HG03439 (cell line): ENCODE results near the gene DCUN1D2.
"Not testable (repeated sequence)": the region's sequence is repeated elsewhere in the genome, so short reads cannot be mapped to it uniquely, and the experiment has no call there.

Experiments used
- ATAC-seq: cut with Tn5 transposase; IDR thresholded peaks from one replicate; pipeline ENCODE4 v1.9.1; 2021; ENCODE audit warnings: mild to moderate bottlenecking, moderate library complexity; ENCODE audit not compliant: unreplicated experiment

DCUN1D2 gene

DNA sequence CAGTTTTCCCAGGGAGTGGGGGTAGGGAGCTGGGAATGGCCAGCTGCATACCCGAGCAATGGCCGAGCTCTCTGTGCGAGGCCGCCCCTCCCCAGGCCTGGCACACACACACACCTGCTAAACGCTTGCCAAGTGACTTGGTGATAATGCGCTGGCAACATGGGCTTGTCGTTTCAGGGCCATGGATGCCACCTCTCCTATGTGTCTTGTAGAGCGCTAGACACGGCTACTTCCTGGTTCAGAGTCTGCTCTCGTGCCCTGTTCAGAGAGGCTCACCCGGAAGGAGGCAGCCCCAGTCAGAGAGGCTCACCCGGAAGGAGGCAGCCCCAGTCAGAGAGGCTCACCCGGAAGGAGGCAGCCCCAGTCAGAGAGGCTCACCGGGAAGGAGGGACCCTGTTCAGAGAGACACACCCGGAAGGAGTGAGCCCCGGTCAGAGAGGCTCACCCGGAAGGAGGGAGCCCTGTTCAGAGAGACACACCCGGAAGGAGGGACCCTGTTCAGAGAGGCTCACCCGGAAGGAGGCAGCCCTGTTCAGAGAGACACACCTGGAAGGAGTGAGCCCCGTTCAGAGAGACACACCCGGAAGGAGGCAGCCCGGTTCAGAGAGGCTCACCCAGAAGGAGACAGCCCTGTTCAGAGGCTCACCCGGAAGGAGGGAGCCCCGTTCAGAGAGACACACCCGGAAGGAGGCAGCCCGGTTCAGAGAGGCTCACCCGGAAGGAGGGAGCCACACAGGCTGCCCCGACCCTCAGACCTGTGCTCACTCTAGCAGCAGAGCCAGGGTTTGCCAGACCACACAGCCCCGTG is 41.4 kb downstream of the DCUN1D2 start:
- ATAC-seq = no peak

DNA sequence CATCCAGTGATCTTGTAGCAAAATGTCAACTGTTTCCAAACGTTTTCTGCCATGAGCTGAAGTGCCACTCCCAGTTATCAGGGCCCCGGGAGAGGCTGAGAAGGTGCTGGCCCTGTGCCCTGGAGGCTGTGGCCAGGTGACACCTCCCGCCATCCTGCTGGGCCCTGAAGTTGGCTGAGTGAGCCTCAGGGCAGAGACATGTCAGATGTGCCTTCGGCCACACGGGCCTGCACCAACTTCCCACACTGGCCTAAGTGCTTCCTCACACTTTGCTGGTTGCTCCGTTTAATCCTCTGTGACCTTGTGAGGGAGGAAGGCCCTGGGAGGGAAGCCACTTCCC is 42.0 kb downstream of the DCUN1D2 start:
- ATAC-seq = no peak

DNA sequence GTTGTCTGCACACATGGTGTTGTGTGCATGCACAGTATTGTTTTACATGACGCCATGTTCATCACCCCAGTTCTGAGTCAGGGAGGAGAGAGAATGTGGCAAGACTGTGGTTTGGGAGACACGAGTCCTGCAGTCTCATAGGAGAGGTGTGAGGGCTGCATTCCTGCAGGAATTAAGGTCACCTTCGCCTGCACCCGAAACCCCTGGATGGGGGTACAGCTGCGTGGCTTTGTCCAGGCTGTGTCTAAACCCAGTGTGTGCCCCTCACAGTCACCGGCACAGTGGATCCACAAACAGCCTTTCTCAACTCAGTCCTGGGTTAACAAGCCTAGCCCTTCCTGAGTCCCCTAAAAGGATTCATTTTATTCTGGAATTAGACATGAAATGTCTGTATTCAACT is 42.9 kb downstream of the DCUN1D2 start:
- no peak for ATAC-seq

DNA sequence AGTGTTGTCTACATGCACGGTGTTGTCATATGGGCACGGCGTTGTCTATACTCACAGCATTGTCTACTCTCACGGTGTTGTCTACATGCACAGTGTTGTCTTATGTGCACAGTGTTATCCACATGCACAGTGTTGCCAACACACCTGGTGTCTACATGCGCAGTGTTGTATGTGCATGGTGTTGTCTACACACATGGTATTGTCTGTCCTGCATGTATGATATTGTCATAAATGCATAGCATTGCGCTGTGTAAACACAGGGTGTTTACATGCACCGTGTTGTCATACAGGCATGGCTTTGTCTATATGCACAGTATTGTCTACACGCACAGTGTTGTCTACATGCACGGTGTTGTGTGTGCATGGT is 44.0 kb downstream of the DCUN1D2 start:
- no peak for ATAC-seq

DNA sequence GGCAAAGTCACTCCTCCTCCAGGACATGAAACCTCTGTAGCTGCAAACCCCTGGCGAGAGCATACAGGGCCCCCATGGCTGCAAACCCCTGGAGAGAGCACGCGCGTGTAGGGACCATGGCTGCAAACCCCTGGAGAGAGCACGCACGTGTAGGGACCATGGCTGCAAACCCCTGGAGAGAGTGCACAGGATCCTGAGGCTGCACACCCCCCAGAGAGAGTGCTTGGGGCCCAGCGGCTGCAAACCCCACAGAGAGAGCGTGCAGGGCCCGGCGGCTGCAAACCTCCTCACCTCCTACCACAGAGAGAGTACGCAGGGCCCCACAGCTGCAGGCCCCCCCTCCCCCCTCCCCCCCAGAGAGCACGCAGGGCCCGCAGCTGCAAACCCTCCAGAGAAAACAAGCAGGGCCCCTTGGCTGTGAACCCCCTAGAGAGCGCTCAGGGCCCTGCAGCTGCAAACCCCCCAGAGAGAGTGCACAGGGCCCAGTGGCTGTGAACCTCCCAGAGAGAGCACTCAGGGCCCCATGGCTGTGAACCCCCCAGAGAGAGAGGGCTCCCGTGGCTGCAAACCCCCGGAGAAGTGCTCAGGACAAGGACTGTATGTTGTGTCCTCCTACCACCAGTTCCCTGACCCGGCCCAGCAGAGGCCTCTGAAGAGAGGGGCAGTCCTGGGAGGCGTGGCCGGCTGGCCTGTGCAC is 44.6 kb downstream of the DCUN1D2 start:
- no peak for ATAC-seq

DNA sequence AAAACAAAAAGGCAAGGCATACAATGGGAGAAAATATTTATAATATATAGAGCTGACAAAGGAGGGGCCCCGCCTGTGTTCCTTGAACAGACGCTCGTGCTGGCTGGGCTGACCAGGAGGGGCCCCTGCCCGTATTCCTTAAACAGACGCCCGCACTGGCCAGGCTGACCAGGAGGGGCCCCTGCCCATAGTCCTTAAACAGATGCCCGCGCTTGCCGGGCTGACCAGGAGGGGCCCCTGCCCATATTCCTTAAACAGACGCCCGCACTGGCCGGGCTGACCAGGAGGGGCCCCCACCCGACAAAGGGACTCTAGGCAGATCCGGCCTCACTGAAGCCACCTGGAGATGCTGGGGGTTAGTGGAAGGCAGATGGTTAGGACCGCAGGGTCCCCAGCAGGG is 46.5 kb downstream of the DCUN1D2 start:
- ATAC-seq = no peak

DNA sequence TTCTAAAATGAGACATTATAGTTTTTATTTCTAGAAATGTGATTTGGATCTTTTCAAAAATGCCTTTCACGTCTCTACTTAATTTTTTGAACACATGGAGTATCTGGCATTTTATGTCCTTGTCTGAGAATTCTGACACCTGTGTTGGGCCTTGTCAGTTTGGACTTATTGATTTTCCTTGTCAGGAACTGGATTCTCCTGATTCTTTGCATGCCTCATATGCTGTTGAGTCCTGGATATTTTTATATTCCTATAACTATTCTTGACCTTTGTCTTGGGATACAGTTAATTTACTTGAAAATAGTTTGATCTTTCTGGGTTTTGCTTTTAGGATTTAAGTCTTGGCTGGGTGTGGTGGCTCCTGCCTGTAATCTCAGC is 47.5 kb downstream of the DCUN1D2 start:
- no peak for ATAC-seq

DNA sequence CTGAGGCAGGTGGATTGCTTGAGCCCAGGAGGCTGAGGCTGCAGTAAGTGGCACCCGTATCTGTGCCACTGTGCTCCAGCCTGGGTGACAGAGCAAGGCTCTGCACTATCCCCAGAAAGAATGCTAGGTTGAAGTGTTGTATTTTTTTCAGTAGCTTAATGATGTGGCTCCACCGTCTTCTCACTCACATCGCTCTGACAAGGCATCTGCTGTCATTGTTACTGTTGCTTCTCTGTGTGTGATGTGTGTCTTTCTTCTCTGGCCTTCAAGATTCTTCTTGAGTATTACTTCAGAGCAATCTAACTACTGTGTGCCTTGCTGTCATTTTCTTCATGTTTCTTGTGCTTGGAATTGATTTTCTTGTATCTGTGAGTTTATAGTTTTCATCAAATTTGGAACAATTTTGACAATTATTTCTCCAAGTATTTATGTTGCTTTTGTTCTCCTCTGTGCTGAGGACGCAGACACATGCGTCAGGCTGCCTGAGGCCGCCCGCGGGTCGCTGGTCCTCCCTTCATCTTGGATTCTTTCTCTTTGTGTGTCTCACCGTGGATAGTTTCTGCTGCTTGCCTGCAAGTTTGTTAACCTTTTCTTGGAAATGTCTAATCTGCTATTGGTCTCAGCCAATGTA is 48.0 kb downstream of the DCUN1D2 start:
- no peak for ATAC-seq

DNA sequence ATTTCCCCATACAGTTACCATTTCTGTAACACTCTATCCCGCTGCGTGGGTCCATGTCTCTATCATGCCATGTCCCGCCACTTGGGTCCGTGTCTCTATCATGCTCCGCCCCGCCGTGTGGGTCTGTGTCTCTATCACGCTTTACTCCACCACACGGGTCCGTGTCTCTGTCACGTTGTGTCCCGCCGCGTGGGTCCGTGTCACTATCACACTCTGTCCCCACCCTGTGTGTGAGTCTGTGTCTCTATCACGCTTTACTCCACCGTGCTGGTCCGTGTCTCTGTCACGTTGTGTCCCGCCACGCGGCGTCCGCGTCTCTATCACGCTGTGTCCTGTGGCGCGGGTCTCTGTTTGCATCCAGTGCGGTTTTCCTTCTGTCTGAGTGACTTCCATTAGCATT is 48.9 kb downstream of the DCUN1D2 start:
- ATAC-seq = no peak

DNA sequence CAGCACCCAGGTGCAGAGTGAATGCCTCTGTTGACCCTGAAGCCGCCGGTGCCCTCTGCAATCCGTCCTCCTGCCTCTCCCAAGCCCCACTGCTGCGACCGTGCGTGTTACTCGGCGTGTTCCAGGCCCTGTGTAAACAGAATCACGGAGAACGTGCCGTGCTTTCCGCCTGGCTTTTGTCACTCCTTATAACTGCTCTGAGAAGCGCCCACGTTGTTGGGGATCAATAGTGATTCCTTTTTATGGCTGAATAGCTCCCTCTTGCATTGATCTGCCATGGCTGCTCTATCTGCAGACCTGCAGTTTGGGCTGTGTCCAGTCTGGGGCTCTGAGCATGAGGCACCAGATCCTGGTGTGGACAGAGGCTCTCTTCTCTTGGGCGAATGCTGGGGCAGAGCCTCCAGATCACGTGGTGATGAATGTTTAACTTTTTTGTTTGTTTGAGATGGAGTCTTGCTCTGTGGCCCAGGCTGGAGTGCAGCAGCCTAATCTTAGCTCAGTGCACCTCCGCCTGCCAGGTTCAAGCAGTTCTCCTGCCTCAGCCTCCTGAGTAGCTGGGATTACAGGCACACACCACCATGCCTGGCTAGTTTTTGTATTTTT is 53.0 kb downstream of the DCUN1D2 start:
- no peak for ATAC-seq

DNA sequence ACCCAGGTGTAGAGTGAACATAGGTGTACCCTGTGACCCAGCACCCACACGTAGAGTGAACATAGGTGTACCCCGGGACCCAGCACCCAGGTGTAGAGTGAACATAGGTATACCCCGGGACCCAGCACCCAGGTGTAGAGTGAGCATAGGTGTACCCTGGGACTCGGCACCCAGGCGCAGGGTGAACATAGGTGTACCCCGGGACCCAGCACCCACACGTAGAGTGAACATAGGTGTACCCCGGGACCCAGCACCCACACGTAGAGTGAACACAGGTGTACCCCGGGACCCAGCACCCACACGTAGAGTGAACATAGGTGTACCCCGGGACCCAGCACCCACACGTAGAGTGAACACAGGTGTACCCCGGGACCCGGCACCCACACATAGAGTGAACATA is 53.6 kb downstream of the DCUN1D2 start:
- not testable (repeated sequence) for ATAC-seq

DNA sequence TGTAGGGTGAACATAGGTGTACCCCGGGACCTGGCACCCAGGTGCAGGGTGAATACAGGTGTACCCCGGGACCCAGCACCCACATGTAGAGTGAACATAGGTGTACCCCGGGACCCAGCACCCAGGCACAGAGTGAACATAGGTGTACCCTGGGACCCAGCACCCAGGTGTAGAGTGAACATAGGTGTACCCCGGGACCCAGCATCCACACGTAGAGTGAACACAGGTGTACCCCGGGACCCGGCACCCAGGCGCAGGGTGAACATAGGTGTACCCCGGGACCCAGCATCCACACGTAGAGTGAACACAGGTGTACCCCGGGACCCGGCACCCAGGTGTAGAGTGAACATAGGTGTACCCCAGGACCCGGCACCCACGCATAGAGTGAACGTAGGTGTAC is 54.6 kb downstream of the DCUN1D2 start:
- ATAC-seq = not testable (repeated sequence)

DNA sequence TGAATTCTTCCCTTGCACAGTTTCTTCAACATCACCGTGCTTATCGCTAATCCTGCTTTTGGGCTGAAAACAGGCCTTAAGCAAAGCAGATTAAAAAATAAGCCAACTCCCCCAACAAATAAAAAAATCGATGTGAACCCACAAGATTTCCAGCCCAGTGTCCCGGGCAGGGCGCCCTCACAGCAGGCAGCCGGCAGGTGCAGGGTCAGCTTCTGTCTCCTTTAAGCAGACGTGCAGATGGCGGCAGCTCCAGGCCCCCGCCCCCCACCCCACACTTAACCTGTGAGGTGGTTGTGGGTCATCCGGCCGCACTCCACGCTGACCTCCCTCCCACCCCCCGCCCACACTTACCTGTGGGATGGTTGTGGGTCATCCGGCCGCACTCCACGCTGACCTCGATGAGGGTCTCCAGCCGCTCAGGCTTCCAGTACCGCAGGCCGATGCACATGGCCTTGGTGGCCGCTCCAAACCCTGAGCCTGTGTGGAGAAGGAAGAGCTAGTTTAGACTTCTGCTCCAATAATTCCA is 57.1 kb downstream of the DCUN1D2 start:
- no peak for ATAC-seq

DNA sequence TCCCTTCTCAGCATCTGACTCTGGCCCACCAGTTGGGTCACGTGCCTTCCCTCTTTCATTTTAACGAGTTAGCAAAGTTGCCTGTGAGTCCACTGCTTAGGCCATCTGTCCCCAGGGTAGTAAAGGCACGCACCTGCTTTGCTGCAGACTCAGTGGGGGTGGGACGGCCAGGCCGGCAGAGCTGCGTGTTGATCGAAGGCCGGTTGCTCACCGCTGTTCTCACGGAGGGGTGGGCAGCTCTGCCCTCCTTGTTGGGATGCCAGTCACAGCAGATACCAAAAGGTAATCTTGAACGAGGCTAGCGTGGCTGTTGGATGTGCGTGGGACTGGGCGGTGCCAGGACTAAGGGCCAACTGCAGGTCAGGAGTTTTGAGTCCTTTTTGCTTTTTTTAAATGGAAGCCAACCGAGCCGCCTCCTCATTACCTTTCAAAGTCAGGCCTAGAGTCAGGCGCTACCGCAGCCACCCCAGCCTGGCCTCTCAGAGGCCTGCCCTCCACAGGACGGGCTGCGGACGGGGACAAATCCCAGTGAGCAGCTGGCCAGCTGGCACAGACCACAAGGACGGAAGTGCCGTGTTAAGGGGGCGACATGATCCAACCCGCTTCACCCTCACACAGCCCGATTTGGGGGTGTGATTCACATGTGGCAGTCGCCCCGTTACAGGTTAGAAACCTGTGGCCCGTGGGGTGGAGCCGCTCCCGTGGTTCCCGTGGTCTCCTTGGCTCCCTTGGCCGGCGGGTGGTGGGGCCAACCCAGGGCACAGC is 57.8 kb downstream of the DCUN1D2 start:
- no peak for ATAC-seq

DNA sequence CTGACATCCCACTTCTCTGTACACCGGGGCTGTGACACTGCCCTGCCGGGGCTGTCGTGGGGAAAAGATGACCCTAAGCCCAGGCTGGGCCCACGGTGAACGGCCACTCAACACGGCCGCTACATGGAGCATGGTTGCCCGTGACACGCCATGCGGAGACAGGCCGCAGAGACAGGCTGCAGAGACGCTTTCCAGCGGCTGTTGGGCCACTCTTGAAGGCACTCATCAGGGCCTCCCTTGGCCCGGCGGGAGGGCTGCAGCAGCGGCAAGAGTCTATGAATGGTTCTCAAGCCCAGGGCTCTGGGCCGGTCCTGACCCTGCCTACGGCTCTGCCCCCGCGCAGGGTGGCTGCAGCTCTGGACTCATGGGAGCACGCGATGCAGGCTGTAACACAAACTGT is 59.3 kb downstream of the DCUN1D2 start:
- no peak for ATAC-seq

DNA sequence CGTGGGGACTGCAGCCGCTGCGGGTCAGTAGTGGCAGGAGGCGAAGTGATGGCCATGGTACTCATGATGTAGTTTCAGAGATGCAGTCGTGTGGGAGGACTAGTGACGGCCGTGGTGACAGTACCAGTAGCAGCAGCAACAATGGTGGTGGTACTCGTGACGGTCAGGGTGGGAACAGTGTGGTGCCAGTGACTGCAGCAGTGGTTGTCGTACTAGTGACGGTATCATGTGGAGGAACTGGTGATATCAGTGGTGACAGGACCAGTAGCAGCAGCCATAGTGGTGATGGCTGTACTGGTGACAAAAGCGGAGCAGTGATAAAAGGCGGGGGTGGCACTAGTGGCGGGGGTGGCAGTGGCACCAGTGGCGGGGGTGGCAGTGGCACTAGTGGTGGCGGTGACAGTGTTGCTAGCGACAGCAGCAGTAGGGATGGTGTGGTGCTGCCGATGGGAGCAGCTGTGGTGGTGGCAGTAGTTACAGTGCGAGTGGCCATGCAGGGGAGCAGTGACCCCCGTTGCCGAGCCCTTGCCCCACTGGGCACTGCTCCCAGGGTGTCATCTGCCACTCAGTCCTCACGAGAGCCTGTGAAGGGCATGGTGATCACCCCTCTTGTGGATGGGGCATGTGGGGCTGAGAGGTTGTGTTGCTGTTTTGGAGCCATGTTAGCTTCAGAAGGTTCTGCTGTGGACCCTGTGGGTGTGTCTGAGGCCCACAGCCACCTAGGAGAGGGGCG is 60.0 kb downstream of the DCUN1D2 start:
- no peak for ATAC-seq

DNA sequence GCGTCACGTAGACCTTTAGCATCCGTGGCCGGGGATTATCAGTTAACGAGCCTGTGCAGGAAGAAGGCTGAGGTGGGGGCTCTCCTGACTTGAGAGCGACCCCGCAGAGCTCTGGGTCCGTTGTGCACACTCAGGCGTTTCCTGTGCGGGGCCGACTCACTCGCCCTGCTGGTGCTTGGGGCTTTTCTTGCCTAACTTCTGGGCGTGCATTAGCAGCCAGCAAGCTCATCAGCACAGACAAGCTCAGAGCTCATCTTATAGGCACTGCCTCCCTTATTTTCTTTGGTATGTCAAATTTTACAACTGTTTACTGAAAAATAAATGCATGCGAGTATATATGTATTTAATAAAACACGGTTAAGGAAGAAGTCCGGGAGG is 60.9 kb downstream of the DCUN1D2 start:
- ATAC-seq = no peak

DNA sequence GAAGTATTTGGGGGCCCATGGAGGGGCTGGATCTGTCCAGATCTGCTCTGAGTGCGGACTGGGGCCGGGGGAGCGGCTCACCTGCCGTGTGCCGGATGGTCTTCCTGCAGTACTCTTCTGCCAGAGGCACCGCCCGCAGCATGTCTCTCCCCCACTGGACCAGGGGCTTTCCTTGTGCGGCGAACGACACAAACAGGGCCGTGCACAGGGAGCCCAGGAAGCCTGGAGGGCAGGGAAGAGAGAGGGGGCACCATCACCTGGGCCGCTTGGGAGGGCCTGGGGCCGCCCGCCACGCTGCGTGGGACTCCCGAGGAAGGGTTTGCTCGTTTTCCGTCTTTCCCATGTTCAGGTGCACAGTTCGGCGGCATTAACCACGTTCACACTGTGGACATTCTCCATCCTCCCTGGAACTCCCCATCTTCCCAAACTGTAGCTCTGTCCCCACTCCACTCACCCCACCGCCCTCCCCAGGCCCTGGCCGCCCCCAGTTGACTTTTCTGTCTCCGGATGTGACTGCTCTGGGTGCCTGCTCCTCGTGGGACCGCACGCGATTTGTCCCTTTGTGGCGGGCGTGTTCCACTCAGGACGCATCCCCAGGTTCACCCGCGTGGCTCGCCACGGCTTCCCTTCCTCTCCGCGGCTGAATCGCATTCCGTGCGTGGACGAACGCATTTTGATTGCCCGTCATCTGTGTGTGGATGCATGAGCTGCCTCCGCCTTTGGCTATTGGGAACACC is 61.5 kb downstream of the DCUN1D2 start:
- ATAC-seq = no peak

DNA sequence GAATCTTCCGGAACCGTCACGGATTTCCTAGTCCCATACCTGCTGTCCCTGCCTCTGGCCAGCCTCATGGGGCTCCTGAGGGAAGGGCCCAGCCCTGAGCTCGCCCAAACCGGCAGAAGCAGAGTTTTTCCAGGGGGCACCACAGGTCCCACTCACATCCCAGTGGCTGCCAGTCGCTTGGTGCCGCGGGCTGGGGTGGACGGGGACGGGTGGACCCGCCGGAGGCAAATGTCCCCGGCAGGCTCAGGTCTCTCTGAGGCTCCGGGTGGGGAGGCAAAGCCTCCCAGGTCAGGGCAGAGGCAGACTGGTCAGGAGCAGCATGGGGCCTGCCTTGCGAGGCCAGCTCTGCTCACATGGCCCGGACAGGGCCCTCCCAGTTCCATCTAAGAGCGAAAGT is 62.0 kb downstream of the DCUN1D2 start:
- ATAC-seq = no peak
